SU-DHL-6 (cell line): ENCODE measurements around the gene DYNC2H1.
A peak's percentile ranks its signal among the peaks of the same experiment; 100 is the strongest.

Experiments used
- H2AFZ ChIP-seq: fragments of 200-600 bp; sonication (generic); 2 replicates; pipeline ENCODE4 v1.6.1; 2014; ENCODE audit warnings: low read depth, mild to moderate bottlenecking, moderate library complexity, mixed read lengths, antibody characterized with exemption, low read length; ENCODE audit not compliant: severe bottlenecking
- H3F3A ChIP-seq: fragments of 200-600 bp; shearing (Covaris generic); 2 replicates; pipeline ENCODE4 v1.6.0; 2016; ENCODE audit warnings: antibody characterized with exemption, mild to moderate bottlenecking; ENCODE audit not compliant: insufficient read depth
- H3K27ac ChIP-seq: fragments of 200-600 bp; sonication (generic); 2 replicates; pipeline ENCODE4 v1.5.1; 2016; ENCODE audit warnings: low read depth, mild to moderate bottlenecking, low read length, moderate library complexity, mixed read lengths
- H3K27me3 ChIP-seq: fragments of 200-600 bp; sonication (generic), shearing (Covaris generic); 2 replicates; pipeline ENCODE4 v1.6.0; 2014; ENCODE audit warnings: mild to moderate bottlenecking, low read length
- H3K36me3 ChIP-seq: fragments of 200-600 bp; sonication (generic); 2 replicates; pipeline ENCODE4 v1.6.1; 2014; ENCODE audit warnings: mild to moderate bottlenecking, low read length, mixed read lengths
- H3K4me2 ChIP-seq: fragments of 300-600, 200-600 bp; shearing (Covaris generic), sonication (generic); 2 replicates; pipeline ENCODE4 v1.6.0; 2014; ENCODE audit warnings: low read length, low read depth, mild to moderate bottlenecking; ENCODE audit not compliant: poor library complexity, severe bottlenecking
- H3K4me3 ChIP-seq: fragments of 200-600 bp; sonication (generic); 2 replicates; pipeline ENCODE4 v1.5.1; 2014; ENCODE audit warnings: antibody characterized with exemption, low read length, mild to moderate bottlenecking, mixed read lengths; ENCODE audit not compliant: insufficient read depth, poor library complexity, severe bottlenecking
- H3K79me2 ChIP-seq: fragments of 200-600 bp; sonication (generic); 2 replicates; pipeline ENCODE4 v1.6.1; 2014; ENCODE audit warnings: mild to moderate bottlenecking, low read length, moderate library complexity; ENCODE audit not compliant: insufficient read depth
- H3K9ac ChIP-seq: fragments of 200-600 bp; sonication (generic); 2 replicates; pipeline ENCODE4 v1.7.0; 2014; ENCODE audit warnings: mild to moderate bottlenecking, low read length
- H3K9me2 ChIP-seq: fragments of 200-600 bp; sonication (generic); replicated peaks from 2 replicates; pipeline ENCODE4 v1.6.1; 2014; ENCODE audit warnings: low read length; ENCODE audit not compliant: insufficient read depth
- H3K9me3 ChIP-seq: fragments of 200-600 bp; sonication (generic); 2 replicates; pipeline ENCODE4 v1.6.1; 2014; ENCODE audit warnings: low read length, mixed read lengths; ENCODE audit not compliant: insufficient read depth
- H4K20me1 ChIP-seq: fragments of 200-600 bp; sonication (generic); 2 replicates; pipeline ENCODE4 v1.6.1; 2014; ENCODE audit warnings: low read depth, mild to moderate bottlenecking, antibody characterized with exemption, low read length, moderate library complexity, mixed read lengths
- CTCF ChIP-seq: fragments of 200-600 bp; sonication (generic); IDR thresholded peaks from one replicate; pipeline ENCODE4 v1.5.1; 2017; ENCODE audit warnings: antibody characterized with exemption, mild to moderate bottlenecking, low read length, moderate library complexity; ENCODE audit not compliant: insufficient read depth, poor library complexity, severe bottlenecking
- EZH2phosphoT487 ChIP-seq: fragments of 200-600 bp; sonication (generic), shearing (Covaris generic); conservative IDR thresholded peaks from 2 replicates; pipeline ENCODE4 v1.6.1; 2018; ENCODE audit warnings: mild to moderate bottlenecking, antibody characterized with exemption, low read length, moderate library complexity, mixed read lengths

The DYNC2H1 gene

GRCh38 chr11:103109818-103110388 lies 677 bp downstream of the DYNC2H1 start:
- Histone ChIP-seq H3K9ac (peak overlapping the region; percentile 58; the same call in 1 of the 2 replicates), H4K20me1 (no peaks in the 10 kb centered on the region), H3K4me2 (peak overlapping the region; percentile 95), H2AFZ (peak overlapping the region; percentile 96), H3K36me3 (no peaks in the 10 kb centered on the region), H3K9me3 (no peaks in the 10 kb centered on the region), H3K9me2 (no peaks in the 10 kb centered on the region), H3K27me3 (no peaks in the 10 kb centered on the region), H3F3A (no peaks in the 10 kb centered on the region), H3K79me2 (no peaks in the 10 kb centered on the region), H3K27ac (no peak overlapping the region), H3K4me3 (peak overlapping the region; percentile 81)
- no peak for TF ChIP-seq EZH2phosphoT487
- no peak for TF ChIP-seq CTCF

- Histone ChIP-seq H3K9ac (no peak overlapping the region), H3K27ac (no peak overlapping the region), H2AFZ (no peak overlapping the region)
These were observed 1.2 kb downstream of the DYNC2H1 start for GRCh38 chr11:103110391-103110790.

GRCh38 chr11:103111400-103111799 lies 2.2 kb downstream of the DYNC2H1 start:
- Histone ChIP-seq H4K20me1 (no peaks in the 10 kb centered on the region), H3F3A (no peaks in the 10 kb centered on the region), H3K27me3 (no peaks in the 10 kb centered on the region), H3K4me3 (no peak overlapping the region), H3K9me3 (no peaks in the 10 kb centered on the region), H3K4me2 (no peak overlapping the region), H3K36me3 (no peaks in the 10 kb centered on the region), H2AFZ (no peak overlapping the region), H3K27ac (no peak overlapping the region), H3K79me2 (no peaks in the 10 kb centered on the region), H3K9me2 (no peaks in the 10 kb centered on the region), H3K9ac (no peak overlapping the region)
- TF ChIP-seq EZH2phosphoT487, result no peak
- TF ChIP-seq CTCF, result no peak

More at GRCh38 chr11:103110391-103110790, 1.2 kb downstream of the DYNC2H1 start:
- no peaks in the 10 kb centered on the region for H3K79me2 ChIP-seq
- no peaks in the 10 kb centered on the region for H3K27me3 ChIP-seq
- no peaks in the 10 kb centered on the region for H3K9me2 ChIP-seq
- H3K4me2 ChIP-seq, result no peak overlapping the region
- H3K9me3 ChIP-seq, result no peaks in the 10 kb centered on the region
- H3K4me3 ChIP-seq, result no peak overlapping the region
- H3K36me3 ChIP-seq, result no peaks in the 10 kb centered on the region
- H3F3A ChIP-seq, result no peaks in the 10 kb centered on the region
- TF ChIP-seq CTCF (no peak), EZH2phosphoT487 (no peak)
- no peaks in the 10 kb centered on the region for H4K20me1 ChIP-seq
